GM23338 (cell line): ENCODE results near the gene CCR4. TPM values are rescaled to one million over a fixed set of nuclear protein-coding genes. Genes with fewer than 3 reads are reported as not detected.

Experiments
- ATAC-seq: fragments of 200-7000 bp; cut with Tn5 transposase; 3 replicates; pipeline ENCODE4 v1.9.1; 2020
- DNase-seq: peaks from one replicate; pipeline ENCODE4 v3.0.0-alpha.2; 2015; ENCODE audit warnings: low spot score
- H2AFZ ChIP-seq: fragments of 200-600 bp; sonication (generic); 2 replicates; pipeline ENCODE4 v1.8.0; 2016; ENCODE audit warnings: antibody characterized with exemption, mild to moderate bottlenecking, moderate library complexity
- H3F3A ChIP-seq: fragments of 200-600 bp; sonication (generic); replicated peaks from 2 replicates; pipeline ENCODE4 v1.8.0; 2017; ENCODE audit warnings: antibody characterized with exemption, mixed run types, low read depth
- H3K27ac ChIP-seq: fragments of 200-600 bp; sonication (generic); 2 replicates; pipeline ENCODE4 v1.6.1; 2016; ENCODE audit warnings: low read depth
- H3K27me3 ChIP-seq: fragments of 200-600 bp; sonication (generic); 2 replicates; pipeline ENCODE4 v1.8.0; 2016; ENCODE audit warnings: mild to moderate bottlenecking, mixed run types, moderate library complexity; ENCODE audit not compliant: insufficient read depth
- H3K36me3 ChIP-seq: fragments of 200-600 bp; sonication (generic); 2 replicates; pipeline ENCODE4 v1.8.0; 2016; ENCODE audit warnings: mild to moderate bottlenecking; ENCODE audit not compliant: insufficient read depth
- H3K4me1 ChIP-seq: fragments of 200-600 bp; sonication (generic); 2 replicates; pipeline ENCODE4 v1.8.0; 2016; ENCODE audit warnings: mild to moderate bottlenecking, moderate library complexity; ENCODE audit not compliant: insufficient read depth
- H3K4me2 ChIP-seq: fragments of 200-600 bp; sonication (generic); 2 replicates; pipeline ENCODE4 v1.7.1; 2017; ENCODE audit warnings: mixed run types
- H3K4me3 ChIP-seq: fragments of 200-600 bp; sonication (generic); 2 replicates; pipeline ENCODE4 v1.6.1; 2016; ENCODE audit warnings: mixed run types
- H3K79me2 ChIP-seq: fragments of 200-600 bp; sonication (generic); replicated peaks from 2 replicates; pipeline ENCODE4 v1.8.0; 2017; ENCODE audit warnings: mild to moderate bottlenecking; ENCODE audit not compliant: insufficient read depth
- H3K9me2 ChIP-seq: fragments of 200-600 bp; sonication (generic); 2 replicates; pipeline ENCODE4 v1.8.0; 2017; ENCODE audit not compliant: insufficient read depth
- H4K20me1 ChIP-seq: fragments of 200-600 bp; sonication (generic); replicated peaks from 2 replicates; pipeline ENCODE4 v1.8.0; 2017; ENCODE audit warnings: mild to moderate bottlenecking; ENCODE audit not compliant: insufficient read depth
- H3K27ac Mint-ChIP-seq: 2 replicates; pipeline ENCODE4 v1.8.0; 2020; ENCODE audit warnings: inconsistent platforms, mild to moderate bottlenecking, moderate library complexity, mixed read lengths
- H3K27me3 Mint-ChIP-seq: 3 replicates; pipeline ENCODE4 v1.8.0; 2022; ENCODE audit warnings: low read depth, mild to moderate bottlenecking, moderate library complexity, mixed read lengths, inconsistent platforms; ENCODE audit not compliant: insufficient read depth, poor library complexity
- H3K36me3 Mint-ChIP-seq: 3 replicates; pipeline ENCODE4 v1.8.0; 2021; ENCODE audit warnings: low read depth, mild to moderate bottlenecking, inconsistent platforms, moderate library complexity, mixed read lengths
- H3K4me1 Mint-ChIP-seq: 3 replicates; pipeline ENCODE4 v1.8.0; 2020; ENCODE audit warnings: mild to moderate bottlenecking, inconsistent platforms, mixed read lengths
- H3K4me3 Mint-ChIP-seq: 3 replicates; pipeline ENCODE4 v1.8.0; 2021; ENCODE audit warnings: moderate library complexity, mild to moderate bottlenecking, inconsistent platforms, mixed read lengths
- H3K9me3 Mint-ChIP-seq: 3 replicates; pipeline ENCODE4 v1.8.0; 2020; ENCODE audit warnings: moderate library complexity, mild to moderate bottlenecking, inconsistent platforms, mixed read lengths
- CREB1 ChIP-seq: fragments of 250-450 bp; sonication (Bioruptor Pico); IDR thresholded peaks from 2 replicates; pipeline ENCODE4 v1.5.0; 2020; ENCODE audit warnings: low read depth, mild to moderate bottlenecking, moderate library complexity
- CTCF ChIP-seq, 2 experiments: fragments of 200-600 bp in 1 of 2; sonication (generic) in 1 of 2; conservative IDR thresholded peaks; 2 replicates each; pipeline versions ENCODE4 v1.5.1 to v1.6.1; 2016 to 2017; ENCODE audit warnings: antibody characterized with exemption in 2 of 2, low read depth in 2 of 2, mild to moderate bottlenecking in 2 of 2, moderate library complexity in 1 of 2
- ETS1 ChIP-seq: IDR thresholded peaks from 2 replicates; pipeline ENCODE4 v1.6.1; 2016; ENCODE audit warnings: antibody characterized with exemption
- EZH2 ChIP-seq: fragments of 200-600 bp; sonication (generic); IDR thresholded peaks from one replicate; pipeline ENCODE4 v1.8.0; 2017; ENCODE audit warnings: antibody characterized with exemption, mild to moderate bottlenecking, low read depth; ENCODE audit not compliant: unreplicated experiment
- EZH2phosphoT487 ChIP-seq: fragments of 200-600 bp; sonication (generic); IDR thresholded peaks from one replicate; pipeline ENCODE4 v1.8.1; 2018; ENCODE audit warnings: antibody characterized with exemption; ENCODE audit not compliant: unreplicated experiment
- JUNB ChIP-seq: IDR thresholded peaks from one replicate; pipeline ENCODE4 v1.6.1; 2016; ENCODE audit warnings: antibody characterized with exemption; ENCODE audit not compliant: unreplicated experiment
- NANOG ChIP-seq: IDR thresholded peaks from 2 replicates; pipeline ENCODE4 v1.6.1; 2016; ENCODE audit warnings: antibody characterized with exemption, borderline replicate concordance
- POLR2AphosphoS5 ChIP-seq: IDR thresholded peaks from 2 replicates; pipeline ENCODE4 v1.6.1; 2016; ENCODE audit warnings: antibody characterized with exemption, low read depth
- REST ChIP-seq: IDR thresholded peaks from one replicate; pipeline ENCODE4 v1.6.1; 2018; ENCODE audit warnings: antibody characterized with exemption; ENCODE audit not compliant: unreplicated experiment
- STAT1 ChIP-seq: IDR thresholded peaks from one replicate; pipeline ENCODE4 v1.6.1; 2016; ENCODE audit warnings: antibody characterized with exemption; ENCODE audit not compliant: unreplicated experiment
- ZNF114 ChIP-seq: fragments of 250-450 bp; sonication (Bioruptor Pico); IDR thresholded peaks from 2 replicates; pipeline ENCODE4 v1.5.0; 2020; ENCODE audit warnings: mild to moderate bottlenecking, moderate library complexity
- ZNF331 ChIP-seq: fragments of 250-450 bp; sonication (Bioruptor Pico); IDR thresholded peaks from 2 replicates; pipeline ENCODE4 v1.5.0; 2020; ENCODE audit warnings: low read depth, mild to moderate bottlenecking, moderate library complexity
- polyA plus RNA-seq: library from polyadenylated mRNA; unstranded; fragments of >200 nt; fragmentation: Nextera tagmentation; extraction: Ambion mirVana; gene quantifications from 2 replicates; pipeline ENCODE4 v1.2.1, GENCODE V29; 2016
- total RNA-seq: library from RNA; depleted of rRNA; stranded (reverse); fragments of >200 nt; shearing (Covaris generic); gene quantifications from 2 replicates; pipeline ENCODE4 v1.2.3, GENCODE V29; 2014

The CCR4 gene
- total and polyA plus RNA-seq, 2 experiments from 2014 or later = 0.10 to 0.35 TPM

- Histone ChIP-seq H3K36me3 (no peaks in the 10 kb centered on the region), H3K27ac (no peak overlapping the region), H3F3A (peaks cover 6% of the 10 kb centered on the region), H3K27me3 (no peaks in the 10 kb centered on the region), H3K79me2 (no peaks in the 10 kb centered on the region), H3K4me1 (no peaks in the 10 kb centered on the region), H3K9me2 (no peaks in the 10 kb centered on the region), H3K4me2 (no peak overlapping the region), H3K4me3 (no peak overlapping the region), H2AFZ (no peak overlapping the region), H4K20me1 (no peaks in the 10 kb centered on the region; the same call in 1 of the 2 replicates)
- Mint-ChIP-seq H3K4me1 (no peaks in the 10 kb centered on the region), H3K27ac (no peak overlapping the region), H3K4me3 (no peak overlapping the region), H3K27me3 (no peaks in the 10 kb centered on the region), H3K36me3 (no peaks in the 10 kb centered on the region), H3K9me3 (no peaks in the 10 kb centered on the region)
- no peak for TF ChIP-seq ZNF331 (CRISPR knock-in tag)
- no peak for TF ChIP-seq ETS1
- TF ChIP-seq JUNB = no peak
- no peak for TF ChIP-seq ZNF114 (CRISPR knock-in tag)
- no peak for TF ChIP-seq CREB1
- no peak for TF ChIP-seq REST
- no peak for DNase-seq
- no peak for ATAC-seq
Measured at GRCh38 chr3:32950516-32950915, 928 bp upstream of the CCR4 start.

- Mint-ChIP-seq H3K4me1 (no peaks in the 10 kb centered on the region), H3K36me3 (no peaks in the 10 kb centered on the region), H3K27ac (no peak overlapping the region), H3K9me3 (no peaks in the 10 kb centered on the region), H3K4me3 (no peak overlapping the region), H3K27me3 (no peaks in the 10 kb centered on the region)
- Histone ChIP-seq H3K27me3 (no peaks in the 10 kb centered on the region), H3F3A (no peaks in the 10 kb centered on the region), H3K4me3 (no peak overlapping the region), H4K20me1 (no peaks in the 10 kb centered on the region), H3K4me2 (no peak overlapping the region), H3K4me1 (no peaks in the 10 kb centered on the region), H2AFZ (0 out of 2 replicates have a peak overlapping the region, but pooled peaks have one; percentile 20), H3K27ac (no peak overlapping the region), H3K79me2 (no peaks in the 10 kb centered on the region), H3K9me2 (no peaks in the 10 kb centered on the region), H3K36me3 (no peaks in the 10 kb centered on the region)
- ATAC-seq (no peak), DNase-seq (no peak)
- TF ChIP-seq ZNF331 (CRISPR knock-in tag) (no peak), POLR2AphosphoS5 (no peak), EZH2phosphoT487 (no peak), ZNF114 (CRISPR knock-in tag) (no peak), STAT1 (no peak), ETS1 (no peak), CTCF (conservative IDR thresholded peaks at IDR 0.05; ENCODE audit: low read depth in 2 of 2) (no peak), NANOG (no peak), REST (no peak), CREB1 (no peak), EZH2 (no peak), JUNB (no peak)
Measured at GRCh38 chr3:32952369-32953077, 1.1 kb downstream of the CCR4 start.
